K562 (cell line): ENCODE data around the gene LBR. TPM values are rescaled to one million over a fixed set of nuclear protein-coding genes. Genes with fewer than 3 reads are reported as not detected.

Experiments
- ATAC-seq: fragments of 200-7000 bp; cut with Tn5 transposase; 3 replicates; pipeline ENCODE4 v1.9.1; 2020; ENCODE audit warnings: moderate library complexity
- BruUV-seq: library from RNA; stranded (reverse); fragments of 400-500 nt; replicated peaks from 2 replicates; lab custom pipeline; 2021; lab: Mats Ljungman, UMichigan
- CTCF ChIA-PET: fragments of 300-600 bp; formaldehyde crosslinking; extraction: SDS; loops from one replicate; lab custom pipeline; 2021; ENCODE audit warnings: low intra/inter-chr PET ratio; lab: Yijun Ruan, JAX
- POLR2A ChIA-PET: fragments of 300-600, 350-650 bp; sonication (Branson Sonifier 250); formaldehyde crosslinking; extraction: SDS; loops from one replicate; lab custom pipeline; 2021; ENCODE audit warnings: antibody characterized with exemption, inconsistent platforms; lab: Yijun Ruan, JAX
- DNase-seq, 4 experiments: peaks; one replicate each; pipeline versions ENCODE4 v3.0.0 to v3.0.0-alpha.2; 2011 to 2018; ENCODE audit warnings: low spot score in 3 of 4, mixed read lengths in 3 of 4; ENCODE audit errors: extremely low read depth in 1 of 4
- FAIRE-seq: peaks from 2 replicates; lab custom pipeline; 2011; peaks lifted over from hg19 to GRCh38; lab: Jason Lieb, UNC
- H2AFZ ChIP-seq: 2 replicates; pipeline ENCODE4 v1.6.0; 2011; ENCODE audit warnings: low read depth, low read length, control low read depth, inconsistent platforms
- H3K27ac ChIP-seq: fragments of 200-600 bp; 3 replicates; pipeline ENCODE4 v1.8.0; 2011; ENCODE audit warnings: low read depth, mild to moderate bottlenecking, control low read depth, inconsistent platforms, low read length, moderate library complexity, mixed read lengths; ENCODE audit errors: extremely low read depth
- H3K27me3 ChIP-seq, 2 experiments: fragments of 300-600 bp in 1 of 2; 2 replicates in 1 of 2; 3 replicates in 1 of 2; pipeline versions ENCODE4 v1.6.0 to v1.8.0; 2011; ENCODE audit warnings: inconsistent platforms in 2 of 2, low read length in 2 of 2, mild to moderate bottlenecking in 1 of 2, mixed read lengths in 1 of 2, moderate library complexity in 1 of 2; ENCODE audit not compliant: control insufficient read depth in 2 of 2, insufficient read depth in 2 of 2
- H3K36me3 ChIP-seq: fragments of 300-600 bp; 3 replicates; pipeline ENCODE4 v1.8.0; 2011; ENCODE audit warnings: mild to moderate bottlenecking, low read length, inconsistent platforms; ENCODE audit not compliant: control insufficient read depth, insufficient read depth
- H3K4me1 ChIP-seq, 2 experiments: fragments of 200-600 bp in 1 of 2; replicated peaks in 1 of 2; 2 replicates in 1 of 2; 3 replicates in 1 of 2; pipeline versions ENCODE4 v1.5.1 to v1.8.0; 2011; ENCODE audit warnings: inconsistent platforms in 2 of 2, low read length in 2 of 2, mild to moderate bottlenecking in 1 of 2, mixed read lengths in 1 of 2, moderate library complexity in 1 of 2; ENCODE audit not compliant: control insufficient read depth in 2 of 2, insufficient read depth in 2 of 2
- H3K4me2 ChIP-seq: 2 replicates; pipeline ENCODE4 v1.6.1; 2011; ENCODE audit warnings: low read length, control low read depth, inconsistent platforms, mixed read lengths; ENCODE audit not compliant: insufficient read depth
- H3K4me3 ChIP-seq: fragments of 200-600 bp; sonication (generic), shearing (Covaris generic); 2 replicates; pipeline ENCODE4 v1.5.1; 2016; ENCODE audit warnings: control low read depth, inconsistent platforms
- H3K79me2 ChIP-seq: fragments of 200-600 bp; 3 replicates; pipeline ENCODE4 v1.8.0; 2011; ENCODE audit warnings: low read length, inconsistent platforms; ENCODE audit not compliant: control insufficient read depth, insufficient read depth
- H3K9ac ChIP-seq, 2 experiments: 2 replicates each; pipeline versions ENCODE4 v1.6.0 to v1.6.1; 2011; ENCODE audit warnings: low read depth in 2 of 2, low read length in 2 of 2, control low read depth in 1 of 2, inconsistent platforms in 1 of 2, mild to moderate bottlenecking in 1 of 2, mixed read lengths in 1 of 2; ENCODE audit not compliant: insufficient read depth in 1 of 2
- H3K9me1 ChIP-seq: one replicate; pipeline ENCODE4 v1.6.0; 2011; ENCODE audit warnings: inconsistent platforms, mild to moderate bottlenecking, low read length, moderate library complexity; ENCODE audit not compliant: control insufficient read depth, insufficient read depth
- H3K9me3 ChIP-seq: replicated peaks from 2 replicates; pipeline ENCODE4 v1.5.1; 2011; ENCODE audit warnings: low read depth, low read length, inconsistent platforms; ENCODE audit not compliant: control insufficient read depth, insufficient read depth
- H4K20me1 ChIP-seq: replicated peaks from 2 replicates; pipeline ENCODE4 v1.6.1; 2011; ENCODE audit warnings: low read length, inconsistent platforms, mixed read lengths; ENCODE audit not compliant: control insufficient read depth, insufficient read depth
- ARID3B ChIP-seq: fragments of 250-450 bp; sonication (Bioruptor Pico); IDR thresholded peaks from 2 replicates; pipeline ENCODE4 v1.4.0; 2020; ENCODE audit warnings: borderline replicate concordance
- CREB3 ChIP-seq: fragments of 450-650 bp; conservative IDR thresholded peaks from 2 replicates; pipeline ENCODE4 v1.6.1; 2016; ENCODE audit warnings: missing genetic modification characterization, low read depth, mild to moderate bottlenecking, missing compliant biosample characterization, moderate library complexity
- ELF1 ChIP-seq: fragments of 200-800 bp; sonication (Bioruptor generic); IDR thresholded peaks from 2 replicates; pipeline ENCODE4 v1.6.1; 2016; ENCODE audit warnings: missing genetic modification characterization, missing compliant biosample characterization
- GATAD2B ChIP-seq: fragments of 450-650 bp; IDR thresholded peaks from 2 replicates; pipeline ENCODE4 v1.6.1; 2017; ENCODE audit warnings: mild to moderate bottlenecking, borderline replicate concordance
- PBX2 ChIP-seq, 2 experiments: IDR thresholded peaks in 1 of 2; conservative IDR thresholded peaks in 1 of 2; 2 replicates each; pipeline ENCODE4 v1.6.1; 2016; ENCODE audit warnings: low read depth in 2 of 2, mild to moderate bottlenecking in 1 of 2, missing compliant biosample characterization in 1 of 2, missing genetic modification characterization in 1 of 2, moderate library complexity in 1 of 2
- RFX7 ChIP-seq: fragments of 250-450 bp; sonication (Bioruptor Pico); IDR thresholded peaks from 2 replicates; pipeline ENCODE4 v1.5.1; 2021; ENCODE audit warnings: mild to moderate bottlenecking
- THAP7 ChIP-seq: fragments of 250-450 bp; sonication (Bioruptor Pico); IDR thresholded peaks from 2 replicates; pipeline ENCODE4 v1.5.0; 2021
- ZNF280A ChIP-seq: fragments of 450-650 bp; IDR thresholded peaks from 2 replicates; pipeline ENCODE4 v1.6.1; 2018; ENCODE audit warnings: mild to moderate bottlenecking, low read depth; ENCODE audit not compliant: partially characterized antibody
- WGBS: fragments of 100-300 bp; shearing (Covaris generic); methylation state at CpG from one replicate; pipeline ENCODE4 v1.1.6; 2016; ENCODE audit warnings: low coverage, mixed read lengths; ENCODE audit not compliant: insufficient coverage; ENCODE audit errors: missing lambda C conversion rate; 5-methylcytosine and 5-hydroxymethylcytosine counted together
- in situ Hi-C: fragments of 300-500 bp; cut with MboI; formaldehyde crosslinking; loops from 4 replicates; pipeline ENCODE4 v1.15.0; 2018; ENCODE audit warnings: inconsistent platforms, mixed read lengths
- intact Hi-C: fragments of 100-400 bp; cut with micrococcal nuclease; formaldehyde crosslinking; loops from 2 replicates; pipeline ENCODE4 v1.14.2; 2022
- polyA plus RNA-seq, 8 experiments: library from polyadenylated mRNA; depleted of rRNA in 4 of 8; stranded (reverse) in 5 of 8; unstranded in 3 of 8; fragments of >200 nt; fragmentation: Nextera tagmentation in 2 of 8; fragmentation: Illumina TruSeq in 1 of 8; extraction: Ambion mirVana in 2 of 8; extraction: Trizol in 1 of 8; gene quantifications; 2 replicates each; pipeline versions ENCODE4 v1.2.1 to v1.2.3, GENCODE V29; 2011 to 2014; ENCODE audit warnings: inconsistent platforms in 1 of 8, missing spikeins in 1 of 8
- total RNA-seq, 7 experiments: library from RNA; depleted of rRNA in 6 of 7; stranded (reverse); fragments of >200 nt in 6 of 7; fragmentation: Illumina TruSeq in 2 of 7; extraction: Trizol in 2 of 7; gene quantifications; 2 replicates each; pipeline versions ENCODE4 v1.2.1 to v1.2.3, GENCODE V29; 2011 to 2021; ENCODE audit warnings: low replicate concordance in 1 of 7

Gene LBR
- total and polyA plus RNA-seq, 9 of the 15 experiments (the other 6 are each of a cell fraction or from before 2014, with no cell fraction given) = 102 to 229 (median 197) TPM

- no peak overlapping the region for H3K4me2 ChIP-seq
These were observed 38.1 kb upstream of the LBR start for GRCh38 chr1:225465793-225466517.

More at GRCh38 chr1:225465793-225466517, 38.1 kb upstream of the LBR start:
- Histone ChIP-seq H3K4me1 (peaks cover 8 to 28% of the 10 kb centered on the region in 2 experiments; a peak in 2 of 5 replicates), H3K27ac (no peak overlapping the region), H3K9me3 (no peaks in the 10 kb centered on the region), H3K9ac (peak overlapping the region in 1 of 2 experiments; percentile 39; a peak in 1 of 4 replicates), H3K79me2 (no peaks in the 10 kb centered on the region), H3K9me1 (no peaks in the 10 kb centered on the region), H2AFZ (no peak overlapping the region), H4K20me1 (peaks cover 4% of the 10 kb centered on the region; the same call in 1 of the 2 replicates), H3K36me3 (no peaks in the 10 kb centered on the region), H3K27me3 (peaks cover 3 to 7% of the 10 kb centered on the region in 2 experiments; a peak in 3 of 5 replicates), H3K4me3 (no peak overlapping the region)
- no TSS peak for BruUV-seq
- FAIRE-seq (no peak), ATAC-seq (no peak), DNase-seq (no peak)
- ChIA-PET CTCF (no interaction called here), POLR2A (interaction anchor here (0.6 kb wide), 2 partner anchors 525 to 767 kb away, joined by 4 read pairs; no protein-coding TSS in a partner anchor)
- TF ChIP-seq ZNF280A = no peak
- TF ChIP-seq THAP7 = no peak
- TF ChIP-seq PBX2 (CRISPR knock-in tag; IDR thresholded peaks at IDR 0.05; ENCODE audit: low read depth) = no peak
- TF ChIP-seq PBX2 (tag; conservative IDR thresholded peaks at IDR 0.05; ENCODE audit: low read depth) = no peak
- no peak for TF ChIP-seq ARID3B
- TF ChIP-seq ELF1 (tag) = no peak
- TF ChIP-seq CREB3 = no peak
- no peak for TF ChIP-seq RFX7
- no peak for TF ChIP-seq GATAD2B
- in situ Hi-C loops (no loop called here), intact Hi-C loops (no loop called here)
- 76% methylated on average over 19 of the region's 26 CpGs for WGBS
